Stimulated activated CD4-positive, alpha-beta T cell treated with anti-CD3 and anti-CD28 coated beads, Interleukin-2, amount 100 ng/mL, for 4 hours (primary cell): ENCODE data around the gene HACD2.

Source experiments
- DNase-seq: peaks from one replicate; pipeline ENCODE4 v3.0.0-alpha.2; 2020; ENCODE audit warnings: low read depth

The HACD2 gene

GRCh38 chr3:123446210-123446609 lies 138.6 kb downstream of the HACD2 start:
- no peak for DNase-seq

- DNase-seq = no peak
Measured at GRCh38 chr3:123445702-123446101, 139.2 kb downstream of the HACD2 start.

GRCh38 chr3:123444744-123445143 lies 140.1 kb downstream of the HACD2 start:
- DNase-seq = no peak

DNA sequence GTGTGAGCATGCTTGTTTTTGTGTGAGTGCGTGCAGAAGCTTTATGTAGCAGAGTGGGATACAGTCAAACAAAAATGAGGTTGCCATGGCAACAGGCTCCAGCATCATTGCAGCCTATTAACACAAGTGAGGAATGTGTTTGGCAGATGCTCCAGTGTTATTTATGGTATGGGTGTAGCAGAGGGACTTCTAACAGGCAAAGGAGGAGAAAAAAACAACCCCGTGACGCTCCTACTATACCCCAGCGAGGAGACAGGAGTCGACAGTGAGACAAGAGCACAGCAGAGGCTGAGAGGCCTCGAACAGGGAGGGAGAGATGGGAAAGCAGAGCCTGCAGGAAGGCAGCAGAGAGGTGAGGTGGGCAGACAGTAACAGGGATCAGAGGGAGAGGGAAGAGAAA lies 140.8 kb downstream of the HACD2 start:
- no peak for DNase-seq

DNA sequence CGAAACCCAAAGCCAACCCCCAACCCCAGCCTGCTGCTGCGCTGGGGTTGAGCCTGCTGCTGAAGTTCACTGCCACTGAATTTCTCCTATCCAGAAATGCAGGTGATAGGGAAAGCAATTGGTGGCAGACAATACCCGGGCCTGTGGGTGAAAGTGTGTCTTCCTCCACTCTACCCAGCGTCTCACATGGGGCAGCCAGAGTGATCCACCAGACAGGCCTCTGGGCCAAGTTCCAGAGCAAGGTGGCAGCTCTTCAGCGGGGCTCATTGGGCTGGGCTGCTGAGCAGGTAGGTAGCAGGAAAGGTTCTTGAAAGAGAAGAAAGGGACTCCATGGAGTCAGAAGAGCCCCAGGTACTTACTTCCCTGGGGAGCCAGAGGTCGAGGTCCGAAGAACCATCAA lies 141.9 kb downstream of the HACD2 start:
- DNase-seq = no peak

GRCh38 chr3:123442125-123442524 lies 142.7 kb downstream of the HACD2 start:
- no peak for DNase-seq
